ENCODE data around the gene CDC6.

CDC6 gene

DNA sequence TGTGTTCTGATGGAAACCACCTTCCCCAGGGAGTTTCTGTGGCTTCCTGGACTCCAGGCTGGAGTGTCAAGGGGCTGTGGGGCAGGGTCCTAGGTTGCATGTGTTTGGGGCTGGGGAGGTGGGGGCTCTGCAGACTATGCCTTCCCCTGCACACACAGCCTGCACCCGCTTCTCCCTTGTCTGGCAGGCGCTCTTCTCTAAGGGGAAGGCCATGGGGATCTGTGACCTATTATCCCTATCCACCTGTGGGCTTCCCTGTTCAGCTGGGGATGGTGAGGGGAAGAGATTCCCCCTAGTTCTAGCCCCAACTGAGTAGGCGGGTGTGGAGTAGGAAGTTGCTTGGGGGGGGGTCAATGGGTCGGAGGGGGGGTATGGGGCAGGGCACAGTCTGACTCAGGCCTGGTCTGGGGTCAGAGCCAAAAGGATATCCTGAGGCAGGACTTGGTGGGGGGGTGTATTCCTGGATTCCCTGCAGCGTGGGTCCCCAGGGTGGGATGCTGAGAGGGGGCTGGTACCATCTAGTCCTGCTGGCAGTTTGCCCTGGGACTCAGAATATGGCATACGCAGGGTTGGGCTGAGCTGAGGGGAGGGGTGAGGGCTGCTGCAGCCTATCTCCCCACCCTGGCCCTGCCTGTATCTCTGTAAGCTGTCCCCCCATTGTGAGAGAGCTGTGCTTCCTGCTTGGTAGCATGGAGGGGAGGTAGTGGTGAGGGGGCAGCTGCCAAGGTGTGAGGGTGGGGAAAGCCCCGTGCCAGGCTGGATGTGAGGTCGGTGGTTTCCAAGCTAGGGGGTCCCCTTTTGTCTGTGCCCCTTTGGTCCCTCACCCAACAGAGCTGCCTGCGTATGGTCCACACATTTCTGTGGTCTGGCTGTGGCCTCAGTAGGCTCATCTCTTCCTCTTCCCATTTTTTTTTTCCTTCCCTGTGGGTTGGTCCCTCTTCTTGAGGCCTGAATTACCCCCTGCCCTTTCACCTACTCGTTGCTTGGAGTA is 36.0 kb downstream of the CDC6 start:
- peak; percentile 49 to 57 for DNase-seq (ENCODE audit: low read depth in 2 of 2)

DNA sequence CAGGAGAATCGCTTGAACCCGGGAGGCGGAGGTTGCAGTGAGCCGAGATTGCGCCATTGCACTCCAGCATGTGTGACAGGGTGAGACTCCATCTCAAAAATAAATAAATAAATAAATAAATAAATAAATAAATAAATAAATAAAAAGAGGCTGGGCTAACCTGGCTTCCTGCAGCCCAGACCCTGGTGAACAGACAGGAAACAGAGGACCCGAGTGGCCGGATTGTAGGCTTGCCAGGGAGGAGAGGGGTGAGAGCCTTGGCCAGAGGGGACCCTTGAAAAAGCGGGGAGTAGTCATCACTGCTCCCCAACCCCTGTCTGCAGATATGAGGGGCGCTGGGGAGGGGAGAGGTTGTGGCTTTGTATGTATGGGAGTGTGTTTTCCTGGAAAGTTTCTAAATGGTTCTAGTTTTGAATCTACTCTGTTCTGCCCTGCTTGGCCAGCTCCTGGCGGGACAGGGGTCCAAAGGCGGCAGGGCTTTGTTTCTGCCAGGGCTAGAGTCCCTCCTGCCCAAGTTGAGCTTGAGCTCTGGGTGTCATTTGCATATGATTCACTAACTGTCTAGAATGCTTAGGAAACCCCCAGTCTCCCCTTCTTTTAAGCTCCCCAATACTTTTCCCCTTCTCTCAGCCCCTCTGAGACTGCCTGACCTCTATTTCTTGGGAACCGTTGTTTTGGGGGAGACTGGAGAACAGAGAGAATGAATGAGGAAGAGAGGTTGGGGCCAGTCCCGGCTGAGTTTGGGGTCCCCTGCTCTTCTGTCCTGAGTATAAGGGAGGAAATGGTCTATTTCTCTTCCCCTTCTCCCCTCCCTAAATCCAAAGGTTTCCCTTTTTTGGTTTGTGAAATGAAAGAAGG is 37.7 kb downstream of the CDC6 start:
- DNase-seq (ENCODE audit: low read depth in 2 of 2), result no peak

DNA sequence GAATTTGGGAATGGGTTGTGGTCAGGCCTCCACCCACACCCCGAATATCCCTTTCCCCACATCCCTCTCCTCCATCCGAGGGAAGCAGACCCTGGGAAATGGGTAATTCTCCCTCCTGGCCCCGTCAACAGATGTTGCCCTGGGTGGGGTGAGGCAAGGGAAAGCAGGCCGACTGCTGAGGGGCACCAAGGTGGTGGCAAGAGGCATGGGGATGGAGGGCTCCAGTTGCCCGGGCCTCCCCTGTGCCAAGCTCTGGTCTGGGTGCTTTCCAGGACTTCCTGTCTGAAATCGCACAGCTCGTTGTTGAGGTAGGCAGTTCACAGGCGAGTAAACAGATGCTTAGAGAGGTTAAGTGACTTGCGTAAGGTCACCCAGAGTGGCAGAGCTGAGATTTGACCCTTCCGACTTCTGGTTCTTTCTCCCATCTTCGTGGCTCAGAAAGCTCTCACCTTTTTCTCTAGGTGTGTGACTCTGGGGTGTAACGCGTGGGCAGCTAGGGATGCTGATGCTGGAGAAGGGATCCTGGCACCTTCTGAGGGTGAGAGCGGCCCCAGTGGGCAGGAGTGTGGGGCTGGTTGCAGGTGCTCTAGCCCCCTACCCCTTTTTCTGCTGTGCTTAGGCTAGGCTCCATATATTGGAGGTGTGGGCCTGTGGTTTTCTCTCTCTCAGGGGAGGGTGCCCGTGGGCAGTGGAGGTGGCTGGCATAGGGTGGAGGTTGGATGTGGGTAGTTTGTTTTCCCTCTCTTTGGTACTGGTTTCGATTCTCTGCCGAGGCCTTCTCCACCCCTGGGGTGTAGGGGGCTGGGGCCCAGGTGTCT is 38.5 kb downstream of the CDC6 start:
- DNase-seq (ENCODE audit: low read depth in 2 of 2), result no peak

DNA sequence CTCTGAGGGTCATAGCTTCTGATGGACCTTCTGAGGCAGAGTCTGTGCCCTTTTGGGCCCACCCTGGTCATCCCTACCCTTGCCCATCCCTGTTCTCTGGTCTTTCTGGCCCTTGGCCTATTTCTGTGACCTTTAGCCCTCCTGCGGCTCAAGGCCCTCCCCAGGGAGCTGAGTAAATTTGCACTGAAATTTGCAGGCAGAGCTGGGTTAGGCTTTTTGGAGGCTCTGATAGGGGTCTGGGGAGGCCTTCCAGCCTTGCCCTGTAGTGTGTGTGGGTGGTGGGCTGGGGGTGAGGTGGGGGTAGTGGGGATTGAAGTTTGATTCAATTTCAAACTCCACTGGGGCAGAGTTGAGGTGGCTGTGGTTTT is 39.1 kb downstream of the CDC6 start:
- no peak for DNase-seq (ENCODE audit: low read depth in 2 of 2)

DNA sequence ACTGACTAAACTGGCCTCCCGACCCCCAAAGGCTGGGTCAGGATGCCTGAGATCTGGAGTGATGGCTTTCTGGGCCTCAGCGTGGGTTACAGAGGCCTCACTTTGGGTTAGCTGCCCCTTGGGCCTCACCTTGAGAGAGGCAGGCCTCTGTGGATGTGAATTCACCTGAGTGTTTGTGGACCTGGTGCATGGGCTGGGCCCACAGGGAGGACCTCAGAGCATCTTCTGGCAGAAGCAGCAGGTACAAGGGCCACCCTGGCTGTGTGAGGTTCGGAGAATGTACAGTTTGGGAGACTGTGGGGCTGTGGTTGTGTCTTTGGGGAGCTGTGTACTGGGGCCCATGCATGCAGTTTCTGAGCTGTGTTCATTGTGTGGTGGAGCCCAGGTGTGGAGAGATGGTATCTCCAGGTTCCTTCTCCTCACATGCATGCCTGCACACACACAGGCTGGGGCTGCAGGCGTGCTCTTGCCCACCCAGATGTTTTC is 39.6 kb downstream of the CDC6 start:
- DNase-seq (ENCODE audit: low read depth in 2 of 2), result no peak

DNA sequence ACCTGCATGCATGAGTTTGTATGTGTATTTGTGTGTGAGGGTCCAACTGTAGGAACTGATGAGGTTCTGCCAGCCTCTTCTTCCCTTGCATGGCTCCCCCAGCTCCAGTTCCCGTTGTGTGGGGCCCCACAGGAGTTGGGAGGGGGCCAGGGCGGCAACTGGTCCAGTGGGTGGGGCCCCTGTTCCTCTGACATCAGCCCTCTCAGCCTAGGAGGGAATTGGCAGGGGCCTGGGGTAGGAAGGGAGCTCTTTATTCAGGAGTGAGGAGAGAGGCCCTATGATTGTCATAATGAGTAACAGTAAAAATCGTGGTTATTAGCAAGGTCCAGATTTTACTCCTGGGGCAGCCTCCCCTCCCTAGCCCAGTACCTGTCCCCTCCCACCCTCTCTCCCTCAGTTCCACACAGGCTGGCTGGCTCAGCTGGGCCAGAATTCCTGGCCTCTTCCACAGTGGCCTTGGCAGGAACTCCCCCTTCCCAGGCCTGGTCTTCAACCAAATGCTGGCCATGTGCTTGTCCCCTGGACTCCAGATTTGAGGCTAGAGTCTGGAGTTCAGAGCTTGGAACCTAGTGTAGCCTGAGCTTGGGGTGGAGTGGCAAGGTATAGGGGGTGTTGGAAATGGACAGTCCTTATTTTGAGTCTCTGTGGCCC is 40.2 kb downstream of the CDC6 start:
- no peak for DNase-seq (ENCODE audit: low read depth in 2 of 2)

DNA sequence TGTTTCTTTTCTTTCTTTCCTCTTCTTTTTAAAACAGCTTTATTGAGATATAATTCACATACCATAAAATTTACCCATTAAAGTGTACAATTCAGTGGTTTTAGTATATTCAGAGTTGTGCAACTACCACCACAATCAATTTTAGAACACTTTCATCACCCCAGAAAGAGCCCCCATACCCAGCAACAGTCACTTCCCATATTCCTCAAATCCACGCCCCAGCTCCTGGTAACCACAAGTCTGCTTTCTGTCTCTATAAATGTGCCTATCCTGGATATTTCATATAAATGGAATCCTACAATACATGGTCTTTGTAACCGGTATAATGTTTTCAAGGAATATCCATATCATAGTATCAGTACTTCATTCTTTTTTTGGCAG is 40.7 kb downstream of the CDC6 start:
- no peak for DNase-seq (ENCODE audit: low read depth in 2 of 2)

DNA sequence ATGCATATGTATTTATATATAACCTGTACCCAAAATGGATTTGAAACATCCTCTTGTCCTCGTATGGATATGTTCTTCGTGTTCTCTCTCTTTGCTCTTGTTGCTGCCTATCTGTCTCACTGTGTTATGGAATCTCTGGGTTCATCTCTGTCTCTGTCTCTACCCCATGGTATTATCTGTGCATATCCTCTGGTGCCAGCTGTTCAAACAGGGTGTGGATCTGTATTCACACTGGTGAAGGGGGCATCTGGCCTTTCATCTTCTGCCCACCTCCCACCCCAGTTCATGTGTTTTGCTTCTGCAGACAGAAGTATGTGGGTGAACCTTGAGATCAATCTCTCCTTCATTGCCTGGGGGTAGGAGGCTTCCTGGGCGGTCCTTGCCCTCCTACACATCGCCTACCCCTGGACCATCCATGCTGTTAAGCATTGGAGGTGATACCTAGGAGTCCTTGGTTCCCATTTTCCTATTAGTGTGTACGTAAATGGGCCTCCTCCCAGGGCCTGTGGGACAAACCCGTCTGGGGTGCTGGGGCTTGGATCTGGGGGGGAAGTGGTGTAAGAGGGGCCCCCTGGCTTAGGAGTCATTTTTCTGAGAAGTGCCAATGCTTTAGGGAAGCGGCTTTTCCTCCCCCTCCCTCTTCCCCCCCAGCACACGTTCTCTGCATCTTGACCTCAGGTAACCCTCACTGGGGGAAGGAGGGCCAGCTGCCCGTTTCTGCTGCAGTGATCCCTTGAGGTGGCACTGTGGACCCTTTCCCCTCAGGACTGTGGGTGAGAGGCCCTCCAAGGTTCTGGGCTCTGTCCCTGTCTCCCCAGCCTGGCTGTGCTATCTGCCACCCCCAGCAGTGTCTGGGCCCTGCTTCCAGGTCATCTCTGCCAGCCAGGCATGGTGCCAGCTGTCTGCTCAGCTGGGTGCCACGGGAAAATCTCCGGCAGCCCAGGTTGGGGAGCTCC is 42.4 kb downstream of the CDC6 start:
- DNase-seq (ENCODE audit: low read depth in 2 of 2), result no peak

DNA sequence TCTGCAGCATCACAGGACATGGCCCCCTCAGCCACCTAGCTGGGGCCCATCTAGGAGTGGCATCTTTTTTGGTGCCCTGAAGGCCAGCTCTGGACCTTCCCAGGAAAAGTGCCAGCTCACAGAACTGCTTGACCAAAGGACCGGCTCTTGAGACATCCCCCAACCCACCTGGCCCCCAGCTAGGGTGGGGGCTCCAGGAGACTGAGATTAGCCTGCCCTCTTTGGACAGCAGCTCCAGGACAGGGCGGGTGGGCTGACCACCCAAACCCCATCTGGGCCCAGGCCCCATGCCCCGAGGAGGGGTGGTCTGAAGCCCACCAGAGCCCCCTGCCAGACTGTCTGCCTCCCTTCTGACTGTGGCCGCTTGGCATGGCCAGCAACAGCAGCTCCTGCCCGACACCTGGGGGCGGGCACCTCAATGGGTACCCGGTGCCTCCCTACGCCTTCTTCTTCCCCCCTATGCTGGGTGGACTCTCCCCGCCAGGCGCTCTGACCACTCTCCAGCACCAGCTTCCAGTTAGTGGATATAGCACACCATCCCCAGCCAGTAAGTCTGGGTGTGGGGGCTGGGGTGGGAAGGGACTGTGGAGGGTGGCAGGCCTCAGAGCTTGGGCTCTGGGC is 43.3 kb downstream of the CDC6 start:
- no peak for DNase-seq (ENCODE audit: low read depth in 2 of 2)

DNA sequence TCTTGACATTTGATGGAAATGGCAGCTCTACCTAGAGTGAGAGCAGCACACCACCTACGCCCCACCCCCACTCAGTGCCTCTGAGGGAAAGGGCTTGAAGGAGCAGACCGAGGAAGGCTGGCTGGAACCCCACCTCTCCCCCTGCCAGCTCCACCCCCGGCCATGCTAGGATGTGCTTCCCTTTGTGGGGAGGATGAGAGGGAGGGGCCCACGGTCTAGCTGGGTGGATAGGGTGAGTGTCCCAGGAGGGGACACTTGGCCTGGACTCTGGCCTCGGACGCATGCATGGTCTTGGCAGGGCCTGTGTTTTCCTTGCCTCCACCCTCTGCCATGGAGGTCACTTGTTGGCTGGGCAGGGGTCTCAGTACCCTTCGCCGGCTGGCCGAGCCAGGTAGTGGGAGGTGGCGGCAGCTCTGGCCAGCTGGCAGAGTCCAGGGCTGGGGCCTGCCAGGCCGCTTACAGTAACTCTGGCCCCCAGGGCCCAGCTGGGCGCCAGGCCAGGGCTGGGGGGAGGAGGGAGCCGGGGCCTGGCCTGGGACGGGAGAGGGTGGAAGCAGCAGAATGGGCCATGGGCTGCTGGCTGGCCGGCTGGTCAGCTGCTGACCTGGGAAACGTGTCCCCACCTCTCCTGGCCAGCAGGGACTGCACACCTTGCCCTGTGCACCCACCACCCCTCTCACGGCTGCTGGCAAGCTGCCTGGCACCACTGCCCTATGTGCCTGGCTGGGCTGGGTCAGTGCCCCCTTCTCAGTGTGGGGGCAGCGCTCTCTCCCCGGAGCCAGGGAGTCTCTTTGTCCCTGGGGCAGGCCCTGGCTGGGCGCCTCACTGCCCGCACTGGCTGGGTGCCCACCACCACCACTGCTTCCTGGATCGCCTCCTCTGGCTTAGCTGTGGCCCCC is 44.3 kb downstream of the CDC6 start:
- DNase-seq (ENCODE audit: low read depth in 2 of 2), result no peak

DNA sequence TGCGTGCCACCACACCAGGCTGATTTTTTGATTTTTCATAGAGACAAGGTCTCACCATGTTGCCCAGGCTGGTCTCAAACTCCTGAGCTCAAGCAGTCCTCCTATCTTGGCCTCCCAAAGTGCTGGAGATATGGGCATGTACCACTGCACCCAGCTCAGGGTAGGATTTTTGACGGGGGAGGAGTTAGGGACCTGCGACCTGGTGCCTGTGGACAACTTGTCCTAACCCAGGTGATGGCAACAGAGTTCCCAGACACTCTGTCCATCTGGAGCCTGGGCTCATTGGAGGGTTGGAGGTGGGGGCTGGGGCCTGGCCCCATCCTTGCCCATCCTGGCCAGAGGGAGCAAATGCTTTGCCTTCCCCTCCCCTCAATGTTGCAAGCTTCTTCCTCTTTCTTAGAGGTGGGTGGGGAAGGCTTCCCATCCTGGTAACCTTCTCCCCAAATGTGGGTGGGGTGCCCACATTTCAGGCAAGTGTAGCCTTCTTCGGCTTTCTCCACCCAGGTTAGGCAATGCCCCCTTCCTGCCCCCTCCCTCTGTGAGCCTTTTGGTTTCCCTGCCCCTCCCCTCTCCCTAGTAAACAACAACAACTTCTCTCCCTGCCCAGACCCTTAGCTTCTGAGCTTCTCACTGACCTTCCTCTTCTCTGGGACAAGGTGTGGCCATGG is 46.2 kb downstream of the CDC6 start:
- DNase-seq (ENCODE audit: low read depth in 2 of 2), result no peak

DNA sequence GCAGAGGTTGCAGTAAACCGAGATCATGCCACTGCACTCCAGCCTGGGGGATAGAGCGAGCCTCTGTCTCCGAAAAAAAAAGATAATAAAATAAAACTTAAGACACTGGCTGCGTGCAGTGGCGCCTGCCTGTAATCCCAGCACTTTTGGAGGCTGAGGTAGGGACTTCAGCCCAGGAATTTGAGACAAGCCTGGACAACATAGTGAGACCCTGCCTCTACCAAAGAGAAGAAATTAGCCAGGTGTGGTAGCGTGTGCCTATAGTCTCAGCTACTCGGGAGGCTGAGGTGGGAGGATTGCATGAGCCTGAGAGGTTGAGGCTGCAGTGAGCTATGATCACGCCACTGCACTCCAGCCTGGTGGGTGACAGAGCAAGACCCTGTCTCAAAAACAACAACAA is 47.9 kb downstream of the CDC6 start:
- DNase-seq (ENCODE audit: low read depth in 2 of 2), result no peak

DNA sequence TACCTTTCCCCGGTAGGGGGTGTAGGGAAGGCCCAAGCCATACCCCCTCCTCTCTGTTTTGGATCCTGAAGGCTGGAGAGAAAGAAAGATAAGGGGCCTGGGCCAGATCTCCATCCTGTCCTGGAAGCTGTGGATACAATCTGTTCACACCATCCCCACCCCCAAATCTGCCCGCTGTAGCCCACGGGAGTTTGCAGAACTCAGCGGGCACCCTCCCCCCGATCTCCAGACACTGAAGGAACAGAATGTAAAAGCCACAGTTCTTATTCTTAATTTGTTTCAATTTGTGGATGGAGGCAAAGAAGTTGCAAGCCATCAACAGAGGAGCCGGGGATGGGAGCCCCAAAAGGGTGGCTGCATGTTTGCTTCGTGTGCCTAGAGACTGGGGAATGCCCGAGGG is 49.7 kb downstream of the CDC6 start:
- DNase-seq (ENCODE audit: low read depth in 2 of 2), result no peak

DNA sequence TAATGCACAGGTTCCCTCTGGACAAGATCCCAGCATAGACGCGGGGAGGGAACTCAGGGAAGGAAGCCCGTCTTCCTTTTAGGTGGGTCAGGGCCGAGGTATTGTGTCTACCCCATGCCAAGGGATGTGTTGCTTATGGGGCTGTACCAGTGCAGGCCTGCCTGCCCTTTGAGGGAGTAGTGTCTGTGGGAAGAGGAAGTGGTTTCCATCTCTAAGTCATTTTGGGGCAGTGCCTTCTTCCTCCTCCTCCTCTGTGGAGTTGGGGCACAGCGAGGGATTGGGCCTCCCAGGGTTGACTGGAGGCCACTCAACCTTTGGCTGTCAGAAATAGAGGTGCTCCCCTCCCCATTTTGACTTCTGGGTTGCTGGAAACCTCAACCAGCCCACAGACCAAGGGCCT is 50.4 kb downstream of the CDC6 start:
- DNase-seq (ENCODE audit: low read depth in 2 of 2), result no peak

DNA sequence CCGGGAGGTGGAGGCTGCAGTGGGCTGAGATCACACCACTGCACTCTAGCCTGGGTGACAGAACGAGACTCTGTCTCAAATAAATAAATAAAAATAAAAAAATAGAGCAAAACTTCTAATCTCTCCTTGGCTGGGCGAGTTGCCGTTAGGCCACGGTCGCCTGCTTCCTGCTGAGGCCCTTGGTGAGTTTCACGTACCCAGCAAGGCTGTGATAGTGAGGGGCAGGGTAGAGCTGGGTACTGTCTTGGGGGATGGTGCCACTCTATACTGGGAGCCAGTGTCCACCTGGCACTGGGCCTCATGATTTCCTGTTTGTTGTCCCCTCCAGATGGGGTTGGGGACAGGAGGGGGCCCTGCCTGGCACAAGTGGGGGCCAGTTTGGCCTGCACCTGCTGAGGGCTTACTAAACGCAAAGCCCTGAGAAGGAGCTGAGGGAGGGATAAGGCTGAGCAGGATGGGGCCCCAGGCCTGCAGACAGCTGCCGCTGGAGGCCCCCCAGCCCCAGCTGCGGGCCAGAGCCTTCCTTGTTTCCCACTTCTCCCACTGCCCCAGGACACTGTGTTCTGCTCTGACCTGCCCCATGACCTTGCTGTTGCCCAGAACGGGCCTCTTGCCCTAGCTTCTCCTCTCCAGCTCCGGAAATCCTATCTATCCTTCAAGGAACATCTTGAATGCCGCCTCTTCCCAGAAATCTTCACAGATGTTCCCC is 51.4 kb downstream of the CDC6 start:
- no peak for DNase-seq (ENCODE audit: low read depth in 2 of 2)

DNA sequence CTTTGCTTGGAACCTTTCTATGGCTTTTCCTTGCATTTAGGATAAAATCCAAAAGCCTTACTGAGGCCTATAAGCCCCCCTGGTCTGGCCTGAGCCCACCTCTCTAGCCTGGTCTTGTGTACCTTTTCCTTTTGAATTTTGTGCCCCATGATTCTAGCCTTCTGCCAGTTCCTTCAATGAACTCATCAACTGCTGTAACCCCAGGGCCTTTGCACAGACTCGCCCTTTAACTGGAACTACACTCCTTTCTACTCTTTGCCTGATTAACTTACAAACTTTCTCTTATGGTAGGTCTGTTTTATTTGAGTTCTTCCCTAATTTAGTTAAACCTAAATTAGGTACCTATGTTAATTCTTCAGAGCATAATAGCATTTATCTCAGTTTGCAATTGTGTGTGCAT is 52.6 kb downstream of the CDC6 start:
- DNase-seq (ENCODE audit: low read depth in 2 of 2), result no peak
